Measurements from ENCODE around the gene CES2.
"Not testable (repeated sequence)": the region's sequence is repeated elsewhere in the genome, so short reads cannot be mapped to it uniquely, and the experiment has no call there.

The CES2 gene, protein sequence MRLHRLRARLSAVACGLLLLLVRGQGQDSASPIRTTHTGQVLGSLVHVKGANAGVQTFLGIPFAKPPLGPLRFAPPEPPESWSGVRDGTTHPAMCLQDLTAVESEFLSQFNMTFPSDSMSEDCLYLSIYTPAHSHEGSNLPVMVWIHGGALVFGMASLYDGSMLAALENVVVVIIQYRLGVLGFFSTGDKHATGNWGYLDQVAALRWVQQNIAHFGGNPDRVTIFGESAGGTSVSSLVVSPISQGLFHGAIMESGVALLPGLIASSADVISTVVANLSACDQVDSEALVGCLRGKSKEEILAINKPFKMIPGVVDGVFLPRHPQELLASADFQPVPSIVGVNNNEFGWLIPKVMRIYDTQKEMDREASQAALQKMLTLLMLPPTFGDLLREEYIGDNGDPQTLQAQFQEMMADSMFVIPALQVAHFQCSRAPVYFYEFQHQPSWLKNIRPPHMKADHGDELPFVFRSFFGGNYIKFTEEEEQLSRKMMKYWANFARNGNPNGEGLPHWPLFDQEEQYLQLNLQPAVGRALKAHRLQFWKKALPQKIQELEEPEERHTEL

GRCh38 chr16:66935314-66936011 lies at the start of gene CES2:
Gene CES2 (plus strand): TSS chr16:66935516. CDS start chr16:66935636, 120 bp downstream.
- no peak for DNase-seq (ENCODE audit: low read depth in 2 of 2)

DNA sequence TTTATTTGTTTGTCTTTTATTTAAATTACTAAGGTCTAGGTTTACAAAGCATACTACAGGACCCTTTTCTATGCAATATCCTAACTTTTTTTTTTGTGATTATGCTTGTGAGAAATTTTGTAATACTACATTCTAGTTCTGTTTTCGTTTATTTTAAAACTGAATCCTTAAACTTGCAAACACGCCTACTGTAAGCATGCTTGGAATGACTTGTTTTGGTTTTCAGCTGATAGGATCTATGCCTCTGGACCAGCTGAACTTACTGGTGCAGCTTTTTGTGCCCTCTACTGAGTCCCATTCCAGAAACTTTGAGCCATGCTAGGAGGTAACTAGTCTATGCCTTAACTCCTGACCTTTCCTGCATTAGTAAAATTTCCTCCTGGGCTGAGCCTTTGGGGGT lies 49.0 kb upstream of the CES2 start:
- DNase-seq (ENCODE audit: low read depth in 2 of 2): no peak

- DNase-seq (ENCODE audit: low read depth in 2 of 2): no peak
Observed at GRCh38 chr16:66886914-66887313, 48.4 kb upstream of the CES2 start.

DNA sequence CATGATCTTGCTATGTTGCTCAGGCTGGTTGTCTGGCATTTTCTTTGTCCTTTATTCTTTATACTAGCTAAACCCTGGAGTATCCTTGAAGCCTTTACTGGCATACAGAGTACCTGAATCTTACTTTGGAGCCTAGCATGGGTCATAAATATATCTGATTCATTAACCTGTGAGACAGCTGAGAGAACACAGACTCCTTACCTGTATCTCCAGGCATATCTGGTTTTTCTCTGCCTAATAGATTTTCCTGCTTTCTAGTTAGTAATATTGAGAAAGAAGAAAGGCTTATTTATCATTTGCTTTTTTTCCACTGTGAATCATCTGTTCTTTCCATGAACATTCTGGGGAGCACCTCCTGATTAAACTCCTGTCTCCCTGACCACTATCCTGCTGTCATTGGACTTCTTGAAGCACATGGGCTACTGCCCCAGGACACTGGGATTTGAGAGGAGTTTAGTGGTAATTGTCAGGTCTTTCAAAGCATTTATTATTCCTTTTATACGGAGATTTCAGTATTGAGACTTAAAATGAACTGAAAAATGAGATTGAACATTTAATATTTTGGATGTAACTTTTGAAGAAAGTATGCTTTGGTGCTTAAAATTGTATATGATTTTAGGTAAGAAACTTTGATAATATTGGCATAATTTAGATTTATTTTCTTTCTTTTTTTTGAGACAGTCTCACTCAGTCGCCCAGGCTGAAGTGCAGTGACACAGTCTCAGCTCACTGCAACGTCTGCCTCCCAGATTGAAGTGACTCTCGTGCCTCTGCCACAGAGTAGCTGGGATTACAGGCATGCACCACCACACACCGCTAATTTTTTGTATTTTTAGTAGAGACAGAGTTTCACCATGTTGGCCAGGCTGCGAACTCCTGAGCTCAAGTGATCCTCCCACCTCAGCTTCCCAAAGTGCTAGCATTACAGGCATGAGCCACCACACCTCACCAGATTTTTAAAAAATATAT lies 46.4 kb upstream of the CES2 start:
- no peak for DNase-seq (ENCODE audit: low read depth in 2 of 2)

DNA sequence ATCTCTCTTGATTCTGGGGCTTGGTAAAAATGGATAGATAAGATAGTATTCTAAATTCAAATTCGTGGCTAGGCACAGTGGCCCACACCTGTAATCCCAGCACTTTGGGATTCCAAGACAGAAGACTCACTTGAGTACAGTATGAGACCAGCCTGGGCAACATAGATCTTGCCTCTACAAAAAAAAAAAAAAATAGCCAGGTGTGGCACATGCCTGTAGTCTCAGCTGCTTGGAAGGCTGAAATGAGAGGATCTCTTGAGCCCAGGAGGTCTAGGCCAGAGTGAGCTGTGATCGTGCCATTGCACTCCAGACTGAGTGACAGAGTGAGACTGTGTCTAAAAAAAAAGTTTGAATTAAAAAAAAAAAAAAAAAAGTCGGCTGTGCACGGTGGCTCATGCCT lies 45.7 kb upstream of the CES2 start:
- DNase-seq (ENCODE audit: low read depth in 2 of 2): no peak

- no peak for DNase-seq (ENCODE audit: low read depth in 2 of 2)
Observed at GRCh38 chr16:66890799-66891198, 44.5 kb upstream of the CES2 start.

- DNase-seq (ENCODE audit: low read depth in 2 of 2): no peak
Observed at GRCh38 chr16:66891360-66891759, 44.0 kb upstream of the CES2 start.

- no peak for DNase-seq (ENCODE audit: low read depth in 2 of 2)
Observed at GRCh38 chr16:66891797-66892196, 43.5 kb upstream of the CES2 start.

DNA sequence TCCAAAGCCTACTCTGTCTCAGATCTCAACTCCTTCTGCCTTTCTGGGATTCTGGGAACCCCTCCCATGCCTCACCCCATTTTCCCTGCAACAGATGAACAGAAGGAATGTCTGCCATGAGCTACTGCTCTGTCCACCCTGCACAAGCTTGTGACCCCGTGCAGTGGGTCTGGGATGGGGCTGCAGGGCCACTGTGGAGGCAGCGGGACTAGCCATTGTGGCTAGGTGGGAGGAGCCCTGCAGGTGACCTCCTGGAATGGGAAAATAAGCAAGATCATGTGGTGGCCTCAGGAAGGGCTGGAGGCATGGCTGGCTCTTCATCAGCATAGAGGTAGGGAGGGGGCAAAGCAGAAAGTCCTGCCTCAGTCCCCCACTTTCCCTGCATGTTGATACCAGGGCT lies 41.3 kb upstream of the CES2 start:
- no peak for DNase-seq (ENCODE audit: low read depth in 2 of 2)

DNA sequence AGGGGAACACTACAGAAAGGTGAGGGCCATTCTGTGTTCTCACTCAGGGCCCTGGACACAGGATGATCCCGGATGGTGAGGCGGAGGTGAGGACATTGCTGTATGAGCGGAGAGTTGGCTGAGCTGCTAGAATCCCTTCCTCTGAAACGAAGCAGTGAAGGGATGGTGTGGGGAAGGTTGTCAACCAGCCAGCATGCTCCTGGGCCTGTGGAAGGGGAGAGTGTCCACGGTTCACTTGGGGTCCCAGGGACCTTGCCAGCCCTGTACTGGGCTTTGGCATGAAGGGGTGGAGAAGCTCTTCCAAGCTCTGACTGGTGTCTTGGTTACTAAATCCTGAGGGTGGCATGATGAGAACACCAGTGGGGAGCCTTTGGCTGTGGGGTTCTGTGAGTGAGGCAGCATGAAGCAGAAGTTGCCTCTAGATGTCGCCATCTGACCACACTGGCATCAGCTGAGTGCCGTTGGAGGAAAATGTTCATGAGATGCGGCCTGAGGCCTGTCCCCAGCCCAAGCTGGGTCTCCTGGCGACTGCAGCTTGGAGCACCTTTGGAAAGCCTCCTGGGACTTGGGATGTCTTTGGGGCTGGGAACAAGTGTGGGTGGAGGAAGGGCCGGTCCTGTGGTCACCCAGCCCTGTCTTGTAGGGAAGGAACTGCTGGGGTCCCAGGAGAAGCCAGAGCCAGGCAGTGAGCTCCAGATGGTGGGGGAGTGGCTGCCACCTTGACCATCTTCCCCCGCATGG lies 40.2 kb upstream of the CES2 start:
- peak in 1 of 2 donors; percentile 31 for DNase-seq (ENCODE audit: low read depth in 2 of 2)

DNA sequence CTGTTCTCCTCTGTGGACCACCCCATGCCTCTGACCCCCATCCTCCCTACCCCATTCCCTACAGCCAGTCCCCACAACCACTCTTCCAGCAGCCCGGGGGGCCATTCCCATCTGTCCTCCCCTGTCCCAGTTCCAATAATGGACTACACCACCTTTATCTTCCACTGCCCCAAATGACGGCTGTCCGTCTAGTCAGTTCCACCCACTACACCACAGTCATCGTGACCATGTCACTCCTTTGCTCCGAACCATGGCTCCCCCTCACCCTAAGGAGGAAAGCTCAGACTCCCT lies 39.7 kb upstream of the CES2 start:
- DNase-seq (ENCODE audit: low read depth in 2 of 2): no peak

- DNase-seq (ENCODE audit: low read depth in 2 of 2): no peak
Observed at GRCh38 chr16:66895999-66896398, 39.3 kb upstream of the CES2 start.

GRCh38 chr16:66896682-66897081 lies 38.6 kb upstream of the CES2 start:
- DNase-seq (ENCODE audit: low read depth in 2 of 2): not testable (repeated sequence)

DNA sequence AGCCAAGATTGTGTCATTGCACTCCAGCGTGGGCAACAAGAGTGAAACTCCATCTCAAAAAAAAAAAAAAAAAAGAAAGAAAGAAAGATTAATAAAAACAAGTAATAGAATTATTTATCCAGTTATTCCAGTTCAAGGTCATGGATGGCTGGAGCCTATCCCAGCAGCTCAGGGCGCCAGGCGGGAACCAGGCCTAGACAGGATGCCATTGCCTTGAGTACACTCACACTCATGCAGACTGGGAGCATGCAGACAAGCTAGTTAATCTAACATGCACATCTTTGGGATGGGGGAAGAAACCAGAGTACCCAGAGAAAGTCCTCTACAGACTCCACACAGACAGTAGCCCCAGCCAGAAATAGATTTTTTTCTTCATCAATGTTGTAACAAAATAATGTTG lies 37.1 kb upstream of the CES2 start:
- no peak for DNase-seq (ENCODE audit: low read depth in 2 of 2)

- no peak for DNase-seq (ENCODE audit: low read depth in 2 of 2)
Observed at GRCh38 chr16:66898933-66899309, 36.4 kb upstream of the CES2 start.

GRCh38 chr16:66899310-66899944 lies 35.9 kb upstream of the CES2 start:
- DNase-seq (ENCODE audit: low read depth in 2 of 2): no peak

- DNase-seq (ENCODE audit: low read depth in 2 of 2): no peak
Observed at GRCh38 chr16:66899945-66900710, 35.2 kb upstream of the CES2 start.

DNA sequence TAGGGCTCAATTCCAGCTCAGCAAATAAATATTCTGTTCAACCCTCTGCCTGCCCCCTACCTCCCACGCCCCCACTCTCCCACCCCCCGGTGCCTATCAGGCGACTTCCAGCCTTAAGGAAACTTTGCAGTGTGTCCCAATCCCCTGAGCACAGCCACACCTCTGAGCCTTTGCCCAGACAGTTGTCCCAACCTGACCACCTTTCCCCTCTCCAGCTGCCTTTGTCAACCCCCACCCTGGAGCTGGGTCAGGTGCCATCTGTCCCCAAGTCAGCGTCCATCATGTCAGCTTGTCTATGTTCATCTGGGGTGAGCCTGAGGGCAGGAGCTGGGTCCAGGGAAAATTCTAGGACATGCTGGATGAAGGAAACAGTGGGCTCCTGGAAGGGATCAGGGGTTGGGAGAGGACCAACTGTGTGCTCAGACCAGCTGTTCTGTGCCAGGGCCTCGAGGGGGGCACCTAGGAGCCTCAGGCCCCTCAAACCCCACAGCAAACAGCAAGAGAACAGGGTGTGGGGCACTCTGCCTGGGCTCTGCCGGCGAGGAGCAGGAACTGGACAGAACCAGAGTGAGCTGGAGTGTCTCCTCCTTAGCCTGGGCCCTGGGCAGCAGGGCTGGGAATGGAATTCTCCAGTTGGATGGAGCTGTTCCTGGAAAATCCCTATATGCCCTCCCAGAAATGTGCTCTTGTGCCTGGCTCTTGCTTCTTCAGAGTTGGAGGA lies 34.4 kb upstream of the CES2 start:
- DNase-seq (ENCODE audit: low read depth in 2 of 2): no peak

DNA sequence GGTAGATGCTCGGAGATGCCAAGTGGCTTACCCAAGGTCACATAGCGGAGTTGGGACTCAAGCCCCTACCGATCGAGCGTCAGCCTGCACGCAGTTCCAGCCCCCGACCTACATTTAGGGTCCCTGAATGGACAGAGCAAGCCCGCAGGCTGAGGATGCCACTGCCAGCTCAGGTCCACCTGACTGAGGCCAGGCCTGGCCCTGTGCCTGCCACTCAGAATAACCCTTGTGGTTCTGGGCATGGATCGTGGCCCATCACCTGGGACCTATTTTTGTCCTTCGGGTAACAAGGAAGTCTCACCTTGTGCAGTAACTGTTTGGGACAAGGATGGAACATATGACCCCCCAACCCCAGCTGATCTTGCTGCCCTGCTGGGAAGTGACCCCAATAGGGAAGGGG lies 33.7 kb upstream of the CES2 start:
- DNase-seq (ENCODE audit: low read depth in 2 of 2): no peak
